ENCODE results near the gene NIPAL4. TPM values are rescaled to one million over a fixed set of nuclear protein-coding genes. Genes with fewer than 3 reads are reported as not detected.

The NIPAL4 gene
- total RNA-seq, 5 donors from 2014 or later (not counting 1 experiment from before 2014, with no cell fraction given) = 0.06 to 0.49 (median 0.08) TPM; not detected in 1

- 97% methylated on average over 8 of the region's 14 CpGs for WGBS (ENCODE audit: insufficient coverage)
Observed at GRCh38 chr5:157506981-157507780, 47.2 kb downstream of the NIPAL4 start.

GRCh38 chr5:157509093-157509492 lies 49.1 kb downstream of the NIPAL4 start:
- Mint-ChIP-seq H3K4me3 (no peak overlapping the region), H3K27me3 (no peaks in the 10 kb centered on the region), H3K27ac (peak overlapping the region in 1 of 2 donors; percentile 69), H3K36me3 (peaks cover 56% of the 10 kb centered on the region), H3K9me3 (no peaks in the 10 kb centered on the region), H3K4me1 (peaks cover 4 to 42% (median 6%) of the 10 kb centered on the region in 3 donors)
- Histone ChIP-seq H3K4me3 (ENCODE audit: control insufficient read depth in 1 of 2, extremely low read depth in 1 of 2, low read length in 1 of 2) (no peak overlapping the region), H3K4me1 (ENCODE audit: control insufficient read depth in 1 of 2, extremely low read depth in 1 of 2, insufficient read depth in 2 of 2, low read length in 2 of 2) (peaks cover 2 to 5% of the 10 kb centered on the region in 2 experiments), H3K27ac (ENCODE audit: low read length) (no peak overlapping the region), H3K27me3 (replicated peaks in 1 of 2; ENCODE audit: control insufficient read depth in 2 of 2, extremely low read depth in 1 of 2, insufficient read depth in 2 of 2, low read length in 1 of 2) (no peaks in the 10 kb centered on the region), H3K36me3 (ENCODE audit: control insufficient read depth in 2 of 2, extremely low read depth in 1 of 2, insufficient read depth in 1 of 2, low read length in 1 of 2) (peaks cover 0 to 8% of the 10 kb centered on the region in 2 donors), H3K9me3 (no peaks in the 10 kb centered on the region)
- no peak for DNase-seq
- ChIA-PET POLR2A (interaction anchor here in 1 of 2 donors (0.7 kb wide), 1 partner anchor 1143 kb away, joined by 3 read pairs; no protein-coding TSS in a partner anchor), CTCF (no interaction called here)
- no peak for ATAC-seq (replicated peaks in 1 of 4)
- 92% methylated on average over 4 of the region's 9 CpGs for WGBS (ENCODE audit: insufficient coverage)

More at GRCh38 chr5:157506981-157507780, 47.2 kb downstream of the NIPAL4 start:
- H3K9me3 Mint-ChIP-seq = no peaks in the 10 kb centered on the region
- peaks cover 0 to 20% of the 10 kb centered on the region in 2 donors for H3K36me3 ChIP-seq (ENCODE audit: control insufficient read depth in 2 of 2, extremely low read depth in 1 of 2, insufficient read depth in 1 of 2, low read length in 1 of 2)
- H3K4me1 Mint-ChIP-seq = peaks cover 4 to 43% (median 6%) of the 10 kb centered on the region in 3 donors
- H3K27ac Mint-ChIP-seq = peak overlapping the region in 1 of 2 donors; percentile 73
- CTCF ChIA-PET = no interaction called here
- DNase-seq = no peak
- no peak overlapping the region for H3K27ac ChIP-seq (ENCODE audit: low read length)
- no peaks in the 10 kb centered on the region for H3K27me3 ChIP-seq (replicated peaks in 1 of 2; ENCODE audit: control insufficient read depth in 2 of 2, extremely low read depth in 1 of 2, insufficient read depth in 2 of 2, low read length in 1 of 2)
- H3K36me3 Mint-ChIP-seq = peaks cover 52% of the 10 kb centered on the region
- ATAC-seq (replicated peaks in 1 of 4) = no peak
- POLR2A ChIA-PET = no interaction called here
- peaks cover 2 to 5% of the 10 kb centered on the region in 2 experiments for H3K4me1 ChIP-seq (ENCODE audit: control insufficient read depth in 1 of 2, extremely low read depth in 1 of 2, insufficient read depth in 2 of 2, low read length in 2 of 2)
- H3K4me3 Mint-ChIP-seq = no peak overlapping the region
- H3K27me3 Mint-ChIP-seq = no peaks in the 10 kb centered on the region
- no peaks in the 10 kb centered on the region for H3K9me3 ChIP-seq
- H3K4me3 ChIP-seq (ENCODE audit: control insufficient read depth in 1 of 2, extremely low read depth in 1 of 2, low read length in 1 of 2) = no peak overlapping the region

GRCh38 chr5:157509587-157509986 lies 49.6 kb downstream of the NIPAL4 start:
- Mint-ChIP-seq H3K27me3 (no peaks in the 10 kb centered on the region), H3K4me1 (peaks cover 4 to 42% (median 6%) of the 10 kb centered on the region in 3 donors), H3K36me3 (peaks cover 56% of the 10 kb centered on the region), H3K4me3 (no peak overlapping the region), H3K9me3 (no peaks in the 10 kb centered on the region), H3K27ac (peak overlapping the region; percentile 30 to 53)
- Histone ChIP-seq H3K4me1 (ENCODE audit: control insufficient read depth in 1 of 2, extremely low read depth in 1 of 2, insufficient read depth in 2 of 2, low read length in 2 of 2) (peaks cover 2 to 5% of the 10 kb centered on the region in 2 experiments), H3K27me3 (replicated peaks in 1 of 2; ENCODE audit: control insufficient read depth in 2 of 2, extremely low read depth in 1 of 2, insufficient read depth in 2 of 2, low read length in 1 of 2) (no peaks in the 10 kb centered on the region), H3K27ac (ENCODE audit: low read length) (no peak overlapping the region), H3K36me3 (ENCODE audit: control insufficient read depth in 2 of 2, extremely low read depth in 1 of 2, insufficient read depth in 1 of 2, low read length in 1 of 2) (peaks cover 0 to 8% of the 10 kb centered on the region in 2 donors), H3K4me3 (ENCODE audit: control insufficient read depth in 1 of 2, extremely low read depth in 1 of 2, low read length in 1 of 2) (no peak overlapping the region), H3K9me3 (no peaks in the 10 kb centered on the region)
- CTCF ChIA-PET = interaction anchor here in 1 of 2 donors (0.6 kb wide), 1 partner anchor 151 kb away, joined by 3 read pairs; no protein-coding TSS in a partner anchor
- POLR2A ChIA-PET = interaction anchor here in 1 of 2 donors (0.7 kb wide), 1 partner anchor 1143 kb away, joined by 3 read pairs; no protein-coding TSS in a partner anchor
- ATAC-seq (replicated peaks in 1 of 4) = no peak
- no peak for DNase-seq

GRCh38 chr5:157510682-157511081 lies 50.7 kb downstream of the NIPAL4 start:
- CTCF ChIA-PET = no interaction called here
- no peak overlapping the region for H3K4me3 ChIP-seq (ENCODE audit: control insufficient read depth in 1 of 2, extremely low read depth in 1 of 2, low read length in 1 of 2)
- no peak overlapping the region for H3K27ac Mint-ChIP-seq

GRCh38 chr5:157511651-157512644 lies 51.9 kb downstream of the NIPAL4 start:
- ATAC-seq (replicated peaks in 1 of 4) (peak in 1 of 4 experiments; percentile 55), DNase-seq (peak in 2 of 35 experiments; percentile 11 to 26)
- POLR2A ChIA-PET = interaction anchor here in 1 of 2 donors (0.6 kb wide), 1 partner anchor 39 kb away, joined by 3 read pairs; no protein-coding TSS in a partner anchor
- Mint-ChIP-seq H3K36me3 (peaks cover 43% of the 10 kb centered on the region), H3K27me3 (no peaks in the 10 kb centered on the region), H3K27ac (peak overlapping the region; percentile 62 to 67), H3K4me3 (no peak overlapping the region), H3K4me1 (peaks cover 0 to 29% (median 0%) of the 10 kb centered on the region in 3 donors), H3K9me3 (no peaks in the 10 kb centered on the region)
- Histone ChIP-seq H3K27me3 (replicated peaks in 1 of 2; ENCODE audit: control insufficient read depth in 2 of 2, extremely low read depth in 1 of 2, insufficient read depth in 2 of 2, low read length in 1 of 2) (no peaks in the 10 kb centered on the region), H3K4me1 (ENCODE audit: control insufficient read depth in 1 of 2, extremely low read depth in 1 of 2, insufficient read depth in 2 of 2, low read length in 2 of 2) (peaks cover 0 to 3% of the 10 kb centered on the region in 2 experiments), H3K27ac (ENCODE audit: low read length) (no peak overlapping the region), H3K9me3 (no peaks in the 10 kb centered on the region), H3K36me3 (ENCODE audit: control insufficient read depth in 2 of 2, extremely low read depth in 1 of 2, insufficient read depth in 1 of 2, low read length in 1 of 2) (peaks cover 0 to 14% of the 10 kb centered on the region in 2 donors), H3K4me3 (ENCODE audit: control insufficient read depth in 1 of 2, extremely low read depth in 1 of 2, low read length in 1 of 2) (no peak overlapping the region)
- WGBS (ENCODE audit: insufficient coverage) = 78% methylated on average over 5 of the region's 9 CpGs
- CTCF ChIA-PET = interaction anchor here (0.7 to 1.0 kb wide), 2 partner anchors 8 to 49 kb away, joined by 3 to 4 read pairs; no protein-coding TSS in a partner anchor

More at GRCh38 chr5:157510682-157511081, 50.7 kb downstream of the NIPAL4 start:
- peaks cover 0 to 11% of the 10 kb centered on the region in 2 donors for H3K36me3 ChIP-seq (ENCODE audit: control insufficient read depth in 2 of 2, extremely low read depth in 1 of 2, insufficient read depth in 1 of 2, low read length in 1 of 2)
- DNase-seq = no peak
- POLR2A ChIA-PET = no interaction called here
- H3K4me1 ChIP-seq (ENCODE audit: control insufficient read depth in 1 of 2, extremely low read depth in 1 of 2, insufficient read depth in 2 of 2, low read length in 2 of 2) = peaks cover 2 to 5% of the 10 kb centered on the region in 2 experiments
- no peak overlapping the region for H3K27ac ChIP-seq (ENCODE audit: low read length)
- no peaks in the 10 kb centered on the region for H3K27me3 ChIP-seq (replicated peaks in 1 of 2; ENCODE audit: control insufficient read depth in 2 of 2, extremely low read depth in 1 of 2, insufficient read depth in 2 of 2, low read length in 1 of 2)
- ATAC-seq (replicated peaks in 1 of 4) = no peak
- H3K4me3 Mint-ChIP-seq = no peak overlapping the region
- no peaks in the 10 kb centered on the region for H3K9me3 Mint-ChIP-seq
- no peaks in the 10 kb centered on the region for H3K9me3 ChIP-seq
- peaks cover 4 to 38% (median 6%) of the 10 kb centered on the region in 3 donors for H3K4me1 Mint-ChIP-seq
- H3K36me3 Mint-ChIP-seq = peaks cover 52% of the 10 kb centered on the region
- no CpG with 5 or more reads among the region's 5 CpGs for WGBS (ENCODE audit: insufficient coverage)
- no peaks in the 10 kb centered on the region for H3K27me3 Mint-ChIP-seq

GRCh38 chr5:157513182-157513581 lies 53.2 kb downstream of the NIPAL4 start:
- no peaks in the 10 kb centered on the region for H3K4me1 ChIP-seq (ENCODE audit: control insufficient read depth in 1 of 2, extremely low read depth in 1 of 2, insufficient read depth in 2 of 2, low read length in 2 of 2)
- POLR2A ChIA-PET = no interaction called here
- ATAC-seq (replicated peaks in 1 of 4) (no peak), DNase-seq (no peak)
- H3K4me3 ChIP-seq (ENCODE audit: control insufficient read depth in 1 of 2, extremely low read depth in 1 of 2, low read length in 1 of 2) = no peak overlapping the region
- no peak overlapping the region for H3K4me3 Mint-ChIP-seq
- CTCF ChIA-PET = interaction anchor here (0.7 to 1.0 kb wide), 2 partner anchors 9 to 48 kb away, joined by 3 to 4 read pairs; no protein-coding TSS in a partner anchor
- no peaks in the 10 kb centered on the region for H3K27me3 Mint-ChIP-seq
- H3K27ac ChIP-seq (ENCODE audit: low read length) = no peak overlapping the region
- peaks cover 46% of the 10 kb centered on the region for H3K36me3 Mint-ChIP-seq
- no peaks in the 10 kb centered on the region for H3K9me3 Mint-ChIP-seq
- no peaks in the 10 kb centered on the region for H3K27me3 ChIP-seq (replicated peaks in 1 of 2; ENCODE audit: control insufficient read depth in 2 of 2, extremely low read depth in 1 of 2, insufficient read depth in 2 of 2, low read length in 1 of 2)
- WGBS (ENCODE audit: insufficient coverage) = 100% methylated on average over 7 of the region's 8 CpGs
- H3K27ac Mint-ChIP-seq = no peak overlapping the region
- H3K36me3 ChIP-seq (ENCODE audit: control insufficient read depth in 2 of 2, extremely low read depth in 1 of 2, insufficient read depth in 1 of 2, low read length in 1 of 2) = peaks cover 0 to 14% of the 10 kb centered on the region in 2 donors
- H3K9me3 ChIP-seq = no peaks in the 10 kb centered on the region
- peaks cover 0 to 22% (median 0%) of the 10 kb centered on the region in 3 donors for H3K4me1 Mint-ChIP-seq
